ENCODE data around the gene TNFRSF8. TPM values are rescaled to one million over a fixed set of nuclear protein-coding genes. Genes with fewer than 3 reads are reported as not detected.

The TNFRSF8 gene
- total and polyA plus RNA-seq, 9 of the 15 experiments (the other 6 are each of a cell fraction or from before 2014, with no cell fraction given), result 3.5 to 38.4 (median 17.1) TPM

- TF ChIP-seq ELK1 (CRISPR knock-in tag; IDR thresholded peaks at IDR 0.05) (no peak), PHB (CRISPR knock-in tag; IDR thresholded peaks at IDR 0.05) (peak; percentile 98), FOXK1 (CRISPR knock-in tag; IDR thresholded peaks at IDR 0.05; ENCODE audit: borderline replicate concordance) (0 out of 2 replicates have a peak, but pooled peaks have one; percentile 40), DPF2 (IDR thresholded peaks at IDR 0.05) (peak; percentile 91), PHF21A (IDR thresholded peaks at IDR 0.05; ENCODE audit: borderline replicate concordance, low read depth) (no peak), ELF1 (tag; IDR thresholded peaks at IDR 0.05) (peak; percentile 46), ZNF174 (CRISPR knock-in tag; IDR thresholded peaks at IDR 0.05) (peak; percentile 87; the same call in 1 of the 2 replicates), HEY1 (CRISPR knock-in tag; IDR thresholded peaks at IDR 0.05; ENCODE audit: borderline replicate concordance) (peak; percentile 97), XRCC5 (IDR thresholded peaks at IDR 0.05; ENCODE audit: low read depth, low read length) (no peak), THRAP3 (IDR thresholded peaks at IDR 0.05; ENCODE audit: borderline replicate concordance) (no peak), ZBTB12 (CRISPR knock-in tag; IDR thresholded peaks at IDR 0.05) (peak; percentile 89), CCAR2 (IDR thresholded peaks at IDR 0.05; ENCODE audit: low read depth, low read length) (no peak), PYGO2 (tag; IDR thresholded peaks at IDR 0.05) (peak; percentile 98), ILF3 (IDR thresholded peaks at IDR 0.05; ENCODE audit: borderline replicate concordance) (no peak), ZBTB5 (IDR thresholded peaks at IDR 0.05) (no peak), ZNF41 (CRISPR knock-in tag; conservative IDR thresholded peaks at IDR 0.05) (peak; percentile 98), CBX1 (IDR thresholded peaks at IDR 0.05; ENCODE audit: low read depth) (no peak), SREBF2 (CRISPR knock-in tag; IDR thresholded peaks at IDR 0.05) (no peak), PHTF2 (CRISPR knock-in tag; IDR thresholded peaks at IDR 0.05) (peak; percentile 95; the same call in 1 of the 2 replicates), ZBTB49 (CRISPR knock-in tag; IDR thresholded peaks at IDR 0.05; ENCODE audit: borderline replicate concordance) (no peak), SMAD3 (CRISPR knock-in tag; conservative IDR thresholded peaks at IDR 0.05) (peak; percentile 99)
Observed at GRCh38 chr1:12075195-12076114, 12.4 kb downstream of the TNFRSF8 start (continued).
